Uterus (tissue), 2 donors: ENCODE data around the gene SYTL2.

ENCODE experiments used
- CTCF ChIP-seq, 4 experiments: fragments of 200-600 bp in 2 of 4; fragments of 450-650 bp in 2 of 4; sonication (generic) in 2 of 4; IDR thresholded peaks; one replicate each; pipeline ENCODE4 v1.5.1; 2016 to 2019; ENCODE audit warnings: antibody characterized with exemption in 4 of 4, mild to moderate bottlenecking in 2 of 4, moderate library complexity in 1 of 4
- POLR2A ChIP-seq, 2 donors: fragments of 450-650 bp; IDR thresholded peaks; one replicate each; pipeline ENCODE4 v1.6.1; 2016; ENCODE audit warnings: antibody characterized with exemption in 2 of 2, mild to moderate bottlenecking in 1 of 2, moderate library complexity in 1 of 2

GRCh38 chr11:85811624-85812023 is 683 bp upstream of the SYTL2 start:
- TF ChIP-seq CTCF (IDR thresholded peaks at IDR 0.05) (no peak), POLR2A (IDR thresholded peaks at IDR 0.05) (no peak)
